SJSA1 (cell line): ENCODE measurements around the gene KSR1. TPM values are rescaled to one million over a fixed set of nuclear protein-coding genes. Genes with fewer than 3 reads are reported as not detected.
A peak's percentile ranks its signal among the peaks of the same experiment; 100 is the strongest.

Experiments used
- DNase-seq, 2 experiments: peaks; one replicate each; pipeline ENCODE4 v3.0.0-alpha.2; 2015 to 2020; ENCODE audit warnings: low spot score in 2 of 2, low read depth in 1 of 2
- H3K27ac ChIP-seq: fragments of 250-450 bp; sonication (Bioruptor Pico); 2 replicates; pipeline ENCODE4 v1.5.1; 2020; ENCODE audit warnings: mild to moderate bottlenecking, moderate library complexity
- H3K27me3 ChIP-seq: fragments of 250-450 bp; sonication (Bioruptor Pico); replicated peaks from 2 replicates; pipeline ENCODE4 v1.5.1; 2020; ENCODE audit warnings: mild to moderate bottlenecking, moderate library complexity
- H3K36me3 ChIP-seq: fragments of 250-450 bp; sonication (Bioruptor Pico); 2 replicates; pipeline ENCODE4 v1.5.1; 2020; ENCODE audit warnings: mild to moderate bottlenecking
- H3K4me1 ChIP-seq: fragments of 250-450 bp; sonication (Bioruptor Pico); replicated peaks from 2 replicates; pipeline ENCODE4 v1.6.1; 2021; ENCODE audit warnings: mild to moderate bottlenecking
- H3K4me3 ChIP-seq: fragments of 250-450 bp; sonication (Bioruptor Pico); 2 replicates; pipeline ENCODE4 v1.5.1; 2020; ENCODE audit warnings: mild to moderate bottlenecking
- H3K9me3 ChIP-seq: fragments of 250-450 bp; sonication (Bioruptor Pico); replicated peaks from 2 replicates; pipeline ENCODE4 v1.5.1; 2020; ENCODE audit warnings: mild to moderate bottlenecking
- total RNA-seq: library from RNA; depleted of rRNA; stranded (reverse); fragments of >200 nt; shearing (Covaris generic); gene quantifications from 2 replicates; pipeline ENCODE4 v1.2.3, GENCODE V29; 2014

The KSR1 gene
- total RNA-seq, 1 experiment from 2014 or later: 7.7 TPM

DNA sequence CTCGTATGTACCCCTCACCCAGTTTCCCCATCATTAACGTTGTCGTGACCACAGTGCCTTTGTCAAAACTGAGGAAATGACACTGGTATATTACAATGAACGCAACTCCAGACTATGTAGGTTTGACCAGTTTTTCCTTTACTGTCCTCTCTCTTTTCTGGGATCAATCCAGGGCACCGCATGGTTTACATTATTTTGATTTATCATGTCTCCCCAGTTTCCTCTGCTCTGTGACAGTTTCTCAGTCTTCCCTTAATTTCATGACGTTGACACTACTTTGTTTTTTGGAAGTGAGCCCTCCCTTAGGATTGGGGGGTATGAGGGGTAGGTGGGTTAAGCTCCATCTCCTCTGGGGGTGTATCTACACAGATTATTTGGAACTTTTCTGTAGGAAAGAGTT is 98.7 kb downstream of the KSR1 start:
- Histone ChIP-seq H3K9me3 (no peaks in the 10 kb centered on the region), H3K27me3 (no peaks in the 10 kb centered on the region), H3K4me1 (peaks cover 44% of the 10 kb centered on the region), H3K36me3 (no peaks in the 10 kb centered on the region), H3K4me3 (no peak overlapping the region), H3K27ac (no peak overlapping the region)
- DNase-seq: no peak

DNA sequence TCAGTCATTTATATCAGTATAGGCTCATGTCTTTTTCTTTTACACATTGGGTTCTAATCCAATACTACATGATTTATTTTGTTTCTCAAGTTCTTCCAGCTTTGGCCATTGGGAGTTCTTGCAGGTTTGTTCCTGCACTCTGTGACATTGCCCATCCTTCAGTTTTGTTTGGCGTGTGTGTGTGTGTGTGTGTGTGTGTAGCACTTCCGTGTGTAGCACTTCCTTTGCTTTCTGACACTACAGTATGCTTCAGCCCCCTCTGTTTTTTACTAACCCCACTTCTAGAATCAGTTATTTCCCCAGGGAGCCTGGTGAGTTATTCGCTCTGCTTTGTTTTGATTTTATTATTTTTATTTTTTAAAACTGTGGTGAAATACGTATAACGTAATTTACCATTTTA is 99.1 kb downstream of the KSR1 start:
- no peak overlapping the region for H3K4me3 ChIP-seq
- no peaks in the 10 kb centered on the region for H3K9me3 ChIP-seq
- DNase-seq: no peak
- no peak overlapping the region for H3K27ac ChIP-seq
- no peaks in the 10 kb centered on the region for H3K36me3 ChIP-seq
- H3K27me3 ChIP-seq: no peaks in the 10 kb centered on the region
- peaks cover 49% of the 10 kb centered on the region for H3K4me1 ChIP-seq

DNA sequence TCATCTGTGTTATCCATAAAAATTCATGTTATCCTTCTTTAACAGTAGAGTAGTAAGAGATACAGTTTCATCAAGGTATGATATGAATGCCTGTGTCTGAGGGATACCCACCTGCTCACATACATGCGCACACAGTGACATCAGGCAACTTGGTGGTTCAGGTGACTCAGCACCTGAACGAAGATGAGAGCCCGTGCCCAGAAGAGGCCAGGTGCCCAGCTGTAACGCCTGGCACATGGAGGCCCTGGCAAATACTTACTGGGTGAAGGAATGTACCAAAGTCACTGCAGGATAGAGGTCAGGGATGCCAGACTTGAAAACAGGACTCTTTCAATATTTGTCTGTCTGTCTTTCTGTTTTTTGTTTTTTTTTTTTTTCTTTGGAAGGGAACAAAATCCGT is 102.1 kb downstream of the KSR1 start:
- no peaks in the 10 kb centered on the region; the same call in 1 of the 2 replicates for H3K36me3 ChIP-seq
- no peak overlapping the region for H3K27ac ChIP-seq
- no peak for DNase-seq
- H3K4me3 ChIP-seq: no peak overlapping the region
- no peaks in the 10 kb centered on the region for H3K27me3 ChIP-seq
- no peaks in the 10 kb centered on the region for H3K9me3 ChIP-seq
- peaks cover 36% of the 10 kb centered on the region for H3K4me1 ChIP-seq

DNA sequence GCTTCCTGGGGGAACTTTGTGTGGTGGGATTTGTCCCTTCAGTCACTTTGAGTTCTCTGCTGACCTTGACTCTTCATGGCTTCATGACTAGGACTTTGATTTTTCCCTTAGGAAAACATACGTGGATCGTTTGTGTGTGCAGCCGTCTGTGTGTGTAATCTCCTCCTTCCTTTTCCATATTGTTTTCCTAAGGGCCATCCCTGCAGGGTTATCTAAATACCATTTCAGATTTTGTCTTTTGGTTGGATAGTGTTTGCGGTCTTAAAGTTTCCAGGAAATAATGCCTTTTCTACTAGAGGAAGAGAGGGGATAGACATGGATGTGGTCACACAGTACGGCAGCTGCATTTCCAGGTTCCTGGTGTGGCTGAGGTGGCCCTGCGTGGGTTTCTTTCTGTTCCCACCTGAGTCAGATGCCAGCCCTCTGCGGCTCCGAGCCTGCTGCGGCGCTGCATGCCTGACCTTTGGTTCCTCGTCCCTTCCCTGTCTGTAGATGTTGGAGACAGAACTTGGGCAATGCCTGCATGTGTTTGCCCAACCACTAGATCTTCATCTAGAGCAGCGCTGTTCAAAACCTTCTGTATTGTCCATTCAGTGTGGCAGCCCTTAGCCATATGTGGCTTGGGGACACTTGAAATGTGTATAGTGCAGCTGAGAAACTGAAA is 102.7 kb downstream of the KSR1 start:
- no peak for DNase-seq
- no peak overlapping the region for H3K4me3 ChIP-seq
- H3K27ac ChIP-seq: no peak overlapping the region
- H3K4me1 ChIP-seq: peaks cover 30% of the 10 kb centered on the region
- H3K27me3 ChIP-seq: no peaks in the 10 kb centered on the region
- no peaks in the 10 kb centered on the region for H3K9me3 ChIP-seq
- no peaks in the 10 kb centered on the region; the same call in 1 of the 2 replicates for H3K36me3 ChIP-seq

DNA sequence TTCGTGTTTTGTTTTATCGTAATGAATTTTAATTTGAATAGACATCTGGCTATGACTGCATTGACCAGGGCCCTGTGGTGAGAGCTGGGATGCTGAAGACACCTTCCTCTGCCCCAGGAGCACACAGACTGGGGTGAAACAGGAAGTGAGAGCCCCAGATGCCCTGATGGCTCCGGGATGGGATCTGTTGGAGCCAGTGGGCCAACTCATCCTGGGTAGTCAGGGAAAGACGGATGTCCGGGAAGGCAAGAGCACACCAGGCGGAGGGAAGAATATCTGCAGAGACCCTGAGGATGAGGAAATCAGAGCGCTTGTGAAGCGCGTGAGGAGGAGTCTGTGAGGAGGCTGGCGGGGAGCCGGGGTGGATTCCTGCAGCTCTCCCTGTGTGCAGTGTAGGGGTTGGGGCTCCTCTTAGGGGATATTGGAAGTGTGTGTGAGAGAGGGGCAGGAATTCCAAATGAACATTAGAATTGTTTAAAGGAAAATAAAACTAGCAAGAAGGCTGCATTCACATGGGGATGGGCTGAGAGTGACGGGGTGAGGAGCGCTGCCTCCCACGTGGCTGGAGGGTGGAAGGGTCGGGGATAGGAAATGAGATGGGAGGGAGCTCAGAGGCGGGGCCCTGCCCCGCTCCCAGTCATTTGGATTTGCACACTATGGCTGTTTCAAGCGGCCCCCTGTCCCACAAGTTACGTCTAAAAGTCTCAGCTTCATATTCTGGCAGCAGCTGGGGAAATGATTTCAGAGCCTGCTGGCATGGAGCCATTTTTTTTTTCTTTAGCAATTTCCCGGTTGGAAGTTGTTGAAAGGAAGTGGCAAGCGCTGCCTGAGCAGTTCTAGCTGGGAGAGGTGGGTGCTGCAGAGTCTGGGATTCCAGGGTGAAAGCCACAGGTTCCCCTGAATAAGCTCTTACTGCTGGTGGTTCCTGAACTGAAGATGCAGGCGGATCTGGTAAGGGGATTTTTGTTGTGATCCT is 103.5 kb downstream of the KSR1 start:
- H3K4me1 ChIP-seq: peaks cover 21% of the 10 kb centered on the region
- no peaks in the 10 kb centered on the region; the same call in 1 of the 2 replicates for H3K36me3 ChIP-seq
- H3K4me3 ChIP-seq: no peak overlapping the region
- no peaks in the 10 kb centered on the region for H3K27me3 ChIP-seq
- H3K9me3 ChIP-seq: no peaks in the 10 kb centered on the region
- peak in 1 of 2 experiments; percentile 50 for DNase-seq
- no peak overlapping the region for H3K27ac ChIP-seq

DNA sequence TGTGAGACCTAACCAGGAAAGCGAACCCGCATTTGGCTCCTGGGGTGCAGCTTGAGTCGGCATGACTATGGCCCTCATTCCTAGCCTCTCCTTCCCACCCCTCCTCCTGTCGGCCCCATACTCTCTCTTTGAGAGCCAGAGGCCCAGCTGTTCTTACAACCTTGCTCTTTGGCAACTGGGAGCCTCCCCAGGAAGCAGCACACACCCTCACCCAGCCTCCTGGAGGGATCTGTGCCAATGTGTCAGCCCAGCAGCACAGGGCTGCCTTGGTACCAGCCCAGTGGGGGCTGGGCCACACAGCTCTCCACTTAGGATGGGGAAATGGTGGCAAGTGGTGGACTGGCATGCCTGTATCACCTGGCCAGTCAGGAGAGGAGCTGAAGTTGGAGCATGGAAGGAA is 104.4 kb downstream of the KSR1 start:
- no peaks in the 10 kb centered on the region; the same call in 1 of the 2 replicates for H3K36me3 ChIP-seq
- no peaks in the 10 kb centered on the region for H3K9me3 ChIP-seq
- H3K27me3 ChIP-seq: no peaks in the 10 kb centered on the region
- no peak overlapping the region for H3K27ac ChIP-seq
- DNase-seq: no peak
- peaks cover 17% of the 10 kb centered on the region for H3K4me1 ChIP-seq
- H3K4me3 ChIP-seq: no peak overlapping the region

DNA sequence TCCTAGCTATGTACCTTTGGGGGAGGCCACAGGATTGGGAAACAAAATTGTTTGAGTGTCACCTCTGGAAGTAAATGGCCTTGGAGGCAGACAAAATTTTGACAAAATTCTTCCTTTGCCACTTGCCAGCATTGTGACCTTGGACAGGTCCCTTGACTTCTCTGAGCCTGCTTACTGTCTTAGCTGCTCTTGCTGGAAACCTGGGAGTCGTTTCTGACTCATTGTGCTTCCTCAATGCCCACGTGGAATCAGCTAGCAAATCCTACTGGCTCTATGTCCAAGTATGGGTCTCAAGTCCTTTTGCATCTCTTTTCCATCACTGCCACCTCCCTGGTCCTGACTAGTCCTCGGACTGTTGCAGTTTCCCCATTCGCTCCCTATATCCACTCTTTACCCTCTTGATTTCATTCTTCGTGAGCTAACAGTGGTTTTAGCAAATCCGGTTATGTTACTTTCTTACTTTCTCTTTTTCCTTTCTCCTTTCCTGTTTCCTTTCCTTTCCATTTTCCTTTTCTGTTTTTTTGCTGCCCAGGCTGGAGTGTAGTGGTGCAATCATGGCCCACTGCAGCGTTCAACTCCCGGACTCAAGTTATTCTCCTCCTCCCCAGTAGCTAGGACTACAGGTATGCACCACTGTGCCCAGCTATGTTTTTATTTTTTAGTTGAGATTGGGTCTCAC is 106.7 kb downstream of the KSR1 start:
- no peak for DNase-seq
- H3K4me3 ChIP-seq: no peak overlapping the region
- no peaks in the 10 kb centered on the region for H3K27me3 ChIP-seq
- H3K4me1 ChIP-seq: peaks cover 17% of the 10 kb centered on the region
- H3K9me3 ChIP-seq: no peaks in the 10 kb centered on the region
- no peak overlapping the region for H3K27ac ChIP-seq
- H3K36me3 ChIP-seq: no peaks in the 10 kb centered on the region; the same call in 1 of the 2 replicates

DNA sequence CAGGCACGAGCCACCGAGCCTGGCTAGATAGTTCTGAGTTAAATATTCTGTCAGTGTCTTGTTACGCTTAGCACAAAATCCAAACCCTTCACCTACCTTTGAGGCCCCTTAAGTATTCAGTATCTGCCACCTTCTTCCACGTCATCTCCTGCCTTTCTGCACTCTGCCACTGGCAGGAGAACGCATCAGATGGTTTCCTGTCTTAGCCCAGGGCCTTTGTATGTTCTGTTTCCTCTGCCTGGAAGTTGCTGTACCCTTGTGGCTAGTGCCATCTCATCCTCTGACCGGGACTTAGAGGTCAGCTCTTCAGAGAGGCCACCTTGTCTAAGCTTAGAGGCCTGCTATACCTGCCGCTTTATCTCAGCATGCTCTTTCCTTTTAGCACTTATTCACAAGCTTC is 107.3 kb downstream of the KSR1 start:
- Histone ChIP-seq H3K9me3 (no peaks in the 10 kb centered on the region), H3K4me3 (no peak overlapping the region), H3K4me1 (peaks cover 17% of the 10 kb centered on the region), H3K27ac (no peak overlapping the region), H3K36me3 (no peaks in the 10 kb centered on the region; the same call in 1 of the 2 replicates), H3K27me3 (no peaks in the 10 kb centered on the region)
- no peak for DNase-seq

DNA sequence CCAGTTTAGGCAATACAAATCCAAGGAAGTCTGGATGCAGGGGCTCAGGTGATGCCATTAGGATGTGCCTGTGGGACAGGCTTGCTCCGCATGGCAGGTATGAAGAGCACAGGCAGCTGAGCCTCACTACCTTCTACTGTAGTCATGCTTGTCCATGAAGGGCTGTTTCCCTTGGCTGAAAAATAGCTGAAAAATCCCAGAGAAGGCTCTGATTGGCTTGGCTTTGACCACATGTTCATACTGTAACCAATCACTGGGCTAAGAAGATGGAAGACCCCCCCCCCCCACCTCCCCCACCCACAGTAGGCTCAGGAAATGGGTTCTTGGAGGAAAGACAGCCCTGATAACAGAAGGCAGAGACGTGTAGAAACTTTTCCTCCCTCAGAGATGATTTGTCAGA is 108.2 kb downstream of the KSR1 start:
- DNase-seq: no peak
- H3K27me3 ChIP-seq: no peaks in the 10 kb centered on the region
- no peaks in the 10 kb centered on the region for H3K9me3 ChIP-seq
- H3K27ac ChIP-seq: no peak overlapping the region
- H3K4me3 ChIP-seq: no peak overlapping the region
- peaks cover 18% of the 10 kb centered on the region for H3K4me1 ChIP-seq
- no peaks in the 10 kb centered on the region; the same call in 1 of the 2 replicates for H3K36me3 ChIP-seq

DNA sequence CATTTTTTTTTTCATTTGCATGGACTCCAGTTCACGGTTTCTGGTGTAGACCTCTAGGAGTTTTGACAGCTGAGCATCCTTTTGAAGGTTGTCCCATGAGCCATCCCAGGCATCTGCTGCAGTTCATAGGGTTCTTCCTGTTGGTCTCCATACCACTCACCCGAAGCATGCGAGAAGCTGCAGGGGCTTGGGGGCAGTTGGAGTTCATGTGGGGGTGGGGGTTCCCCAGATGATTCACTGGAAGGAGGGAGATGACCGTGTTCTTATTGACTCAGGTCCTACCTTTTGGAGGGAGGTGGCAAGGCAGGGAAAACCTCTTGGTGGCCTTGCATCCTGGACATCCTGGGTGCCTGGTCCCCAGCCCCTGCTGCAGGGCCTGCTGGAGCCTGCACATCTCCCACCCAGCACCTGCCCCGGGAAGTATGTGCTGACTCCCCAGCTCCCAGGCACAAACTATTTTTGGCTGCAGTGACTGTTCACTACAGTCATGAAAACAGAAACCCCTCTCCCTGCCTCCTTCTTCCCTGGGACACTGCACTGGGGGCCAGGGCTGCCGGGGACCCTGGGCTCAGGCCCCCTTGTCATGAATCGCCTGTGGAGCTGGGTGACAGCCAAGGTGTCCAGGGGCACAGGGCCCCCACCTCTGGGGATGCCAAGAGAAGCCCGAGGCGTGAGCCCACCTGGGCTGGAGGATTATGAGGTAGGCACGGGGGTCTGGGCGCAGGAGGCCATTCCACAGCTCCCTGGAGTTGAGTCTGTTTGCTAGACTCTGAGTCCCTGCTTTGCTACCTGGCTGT is 109.8 kb downstream of the KSR1 start:
- peaks cover 8% of the 10 kb centered on the region; the same call in 1 of the 2 replicates for H3K4me1 ChIP-seq
- H3K4me3 ChIP-seq: no peak overlapping the region
- no peaks in the 10 kb centered on the region for H3K27me3 ChIP-seq
- no peak for DNase-seq
- H3K36me3 ChIP-seq: no peaks in the 10 kb centered on the region; the same call in 1 of the 2 replicates
- H3K9me3 ChIP-seq: no peaks in the 10 kb centered on the region
- no peak overlapping the region for H3K27ac ChIP-seq

DNA sequence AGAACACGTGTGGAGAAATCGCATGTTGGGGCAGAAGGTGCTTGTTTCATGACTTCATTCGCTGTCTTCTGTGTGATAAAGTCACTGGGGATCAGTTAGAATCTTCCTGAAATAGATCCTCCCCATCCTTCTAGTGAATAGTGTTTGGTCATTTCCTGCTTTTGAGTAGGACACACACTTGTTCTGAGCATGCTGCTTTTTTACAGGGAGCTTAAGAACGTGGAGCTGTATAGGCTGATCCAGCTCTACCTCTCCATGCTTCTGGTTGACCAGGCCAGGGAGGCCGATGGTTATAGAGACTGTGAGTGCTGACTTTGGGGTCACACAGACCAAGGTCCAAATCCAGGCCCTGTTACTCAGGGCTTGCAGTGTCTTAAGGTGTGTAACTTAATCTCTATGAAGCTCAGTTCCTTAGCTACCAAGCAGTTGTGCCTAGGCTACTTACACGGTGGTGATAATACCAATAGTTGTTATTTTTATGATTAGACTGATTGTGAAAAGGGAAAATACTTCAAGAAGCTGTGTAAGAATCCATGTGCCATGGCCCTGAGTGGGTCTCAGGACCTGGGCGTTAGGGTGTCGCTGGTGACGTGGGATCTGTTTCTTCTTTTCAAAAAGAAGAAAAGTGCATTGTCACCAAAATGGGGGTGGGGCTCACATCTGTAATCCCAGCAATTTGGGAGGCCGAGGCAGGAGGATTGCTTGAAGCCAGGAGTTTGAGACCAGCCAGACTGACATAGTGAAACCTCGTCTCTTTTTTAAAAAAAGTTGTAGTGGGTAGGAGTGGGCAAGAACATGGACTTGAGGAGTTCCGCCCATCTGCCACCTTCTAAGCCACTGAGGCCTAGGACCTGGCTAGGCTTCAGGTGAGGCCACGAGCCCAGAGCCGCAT is 110.7 kb downstream of the KSR1 start:
- H3K27me3 ChIP-seq: no peaks in the 10 kb centered on the region
- H3K36me3 ChIP-seq: no peaks in the 10 kb centered on the region; the same call in 1 of the 2 replicates
- no peak overlapping the region for H3K4me3 ChIP-seq
- no peaks in the 10 kb centered on the region for H3K9me3 ChIP-seq
- peaks cover 12% of the 10 kb centered on the region for H3K4me1 ChIP-seq
- no peak for DNase-seq
- no peak overlapping the region for H3K27ac ChIP-seq

DNA sequence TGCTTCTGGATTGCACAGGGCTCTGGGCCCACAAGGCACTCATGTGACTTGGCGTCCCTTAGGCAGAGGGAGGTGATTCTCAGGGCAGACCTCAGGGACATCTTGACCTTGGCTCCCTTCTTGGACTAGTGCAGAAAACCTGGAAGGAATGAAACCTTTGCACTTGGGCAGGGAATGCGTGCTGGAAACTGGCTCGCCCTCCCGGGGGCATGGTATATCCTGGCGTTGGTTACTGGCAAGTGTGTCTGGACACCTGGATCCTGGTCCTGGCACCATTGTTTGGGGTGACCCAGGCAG is 111.3 kb downstream of the KSR1 start:
- Histone ChIP-seq H3K9me3 (no peaks in the 10 kb centered on the region), H3K4me3 (no peak overlapping the region), H3K4me1 (peaks cover 18% of the 10 kb centered on the region), H3K27ac (no peak overlapping the region), H3K27me3 (no peaks in the 10 kb centered on the region), H3K36me3 (no peaks in the 10 kb centered on the region; the same call in 1 of the 2 replicates)
- no peak for DNase-seq
